ENCODE data around the gene FCHSD1. TPM values are rescaled to one million over a fixed set of nuclear protein-coding genes. Genes with fewer than 3 reads are reported as not detected.

The FCHSD1 gene
- total RNA-seq, 1 donor from 2014 or later, result 8.7 TPM

DNA sequence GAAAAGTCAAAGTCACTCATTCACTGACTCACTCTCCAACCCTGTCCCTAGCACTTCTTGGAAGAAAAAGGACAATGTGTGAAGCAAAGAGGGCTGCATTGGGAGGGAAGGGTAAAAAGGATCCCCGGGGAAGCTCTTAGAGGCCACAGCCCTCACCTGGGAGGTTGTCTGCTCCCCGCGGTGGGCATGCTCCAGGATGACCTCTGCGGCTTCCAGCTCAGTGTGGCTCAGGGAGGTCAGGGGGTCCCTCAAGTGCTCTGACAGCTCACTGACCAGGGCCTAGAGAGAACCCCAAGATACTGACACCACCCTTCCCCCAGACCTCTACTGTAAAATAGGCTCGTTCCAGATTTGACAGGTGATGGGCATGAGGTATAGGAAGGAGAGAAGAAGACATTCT lies 4.0 kb downstream of the FCHSD1 start:
- Mint-ChIP-seq H3K9me3 (no peaks in the 10 kb centered on the region), H3K27me3 (ENCODE audit: insufficient read depth, low read depth) (peaks cover 3% of the 10 kb centered on the region), H3K4me3 (no peak overlapping the region), H3K36me3 (peaks cover 2% of the 10 kb centered on the region), H3K4me1 (peaks cover 9% of the 10 kb centered on the region), H3K27ac (no peak overlapping the region)
- peaks cover 6% of the 10 kb centered on the region for H3K27me3 ChIP-seq
- H3K9ac ChIP-seq, result no peak overlapping the region
- no peaks in the 10 kb centered on the region for H3K4me1 ChIP-seq
- no peaks in the 10 kb centered on the region for H3K9me3 ChIP-seq (ENCODE audit: low read depth)
- DNase-seq (ENCODE audit: low spot score), result no peak
- no peaks in the 10 kb centered on the region for H4K20me1 ChIP-seq (ENCODE audit: low read depth)
- peaks cover 7% of the 10 kb centered on the region for H3F3A ChIP-seq (ENCODE audit: low read depth)
- no peak overlapping the region for H3K4me3 ChIP-seq
- no peak overlapping the region for H3K27ac ChIP-seq
- no peak overlapping the region for H2AFZ ChIP-seq (replicated peaks)
- no peaks in the 10 kb centered on the region for H3K36me3 ChIP-seq
- TF ChIP-seq CTCF (IDR thresholded peaks at IDR 0.05), result no peak
- TF ChIP-seq EZH2phosphoT487 (IDR thresholded peaks at IDR 0.05), result no peak
- no peak for TF ChIP-seq EZH2 (IDR thresholded peaks at IDR 0.05)
- H3K4me2 ChIP-seq, result no peak overlapping the region
- H3K79me2 ChIP-seq (ENCODE audit: low read depth), result no peaks in the 10 kb centered on the region

GRCh38 chr5:141646026-141646425 lies 5.2 kb downstream of the FCHSD1 start:
- Mint-ChIP-seq H3K4me3 (no peak overlapping the region), H3K27ac (no peak overlapping the region), H3K27me3 (ENCODE audit: insufficient read depth, low read depth) (peaks cover 2% of the 10 kb centered on the region), H3K4me1 (peaks cover 5% of the 10 kb centered on the region), H3K36me3 (peaks cover 2% of the 10 kb centered on the region), H3K9me3 (no peaks in the 10 kb centered on the region)
- Histone ChIP-seq H3K36me3 (no peaks in the 10 kb centered on the region), H3K4me3 (no peak overlapping the region), H3K4me1 (no peaks in the 10 kb centered on the region), H3K4me2 (no peak overlapping the region), H4K20me1 (ENCODE audit: low read depth) (no peaks in the 10 kb centered on the region), H3K9me3 (ENCODE audit: low read depth) (no peaks in the 10 kb centered on the region), H2AFZ (replicated peaks) (no peak overlapping the region), H3K27me3 (peaks cover 6% of the 10 kb centered on the region), H3F3A (ENCODE audit: low read depth) (no peaks in the 10 kb centered on the region), H3K9ac (no peak overlapping the region), H3K79me2 (ENCODE audit: low read depth) (no peaks in the 10 kb centered on the region), H3K27ac (no peak overlapping the region)
- no peak for TF ChIP-seq EZH2phosphoT487 (IDR thresholded peaks at IDR 0.05)
- no peak for TF ChIP-seq EZH2 (IDR thresholded peaks at IDR 0.05)
- TF ChIP-seq CTCF (IDR thresholded peaks at IDR 0.05), result no peak
- DNase-seq (ENCODE audit: low spot score), result no peak

GRCh38 chr5:141641634-141642267 lies 9.5 kb downstream of the FCHSD1 start:
- Mint-ChIP-seq H3K9me3 (no peaks in the 10 kb centered on the region), H3K36me3 (peaks cover 2% of the 10 kb centered on the region), H3K4me1 (peaks cover 10% of the 10 kb centered on the region), H3K27ac (no peak overlapping the region), H3K27me3 (ENCODE audit: insufficient read depth, low read depth) (no peaks in the 10 kb centered on the region), H3K4me3 (no peak overlapping the region)
- Histone ChIP-seq H4K20me1 (ENCODE audit: low read depth) (peaks cover 16% of the 10 kb centered on the region), H2AFZ (replicated peaks) (no peak overlapping the region), H3K9ac (no peak overlapping the region), H3K4me2 (no peak overlapping the region), H3K4me3 (no peak overlapping the region), H3F3A (ENCODE audit: low read depth) (peaks cover 9% of the 10 kb centered on the region), H3K9me3 (ENCODE audit: low read depth) (no peaks in the 10 kb centered on the region), H3K79me2 (ENCODE audit: low read depth) (no peaks in the 10 kb centered on the region), H3K27me3 (peaks cover 16% of the 10 kb centered on the region), H3K4me1 (no peaks in the 10 kb centered on the region), H3K36me3 (no peaks in the 10 kb centered on the region), H3K27ac (no peak overlapping the region)
- DNase-seq (ENCODE audit: low spot score), result no peak
- TF ChIP-seq CTCF (IDR thresholded peaks at IDR 0.05) (no peak), EZH2phosphoT487 (IDR thresholded peaks at IDR 0.05) (no peak), EZH2 (IDR thresholded peaks at IDR 0.05) (no peak)
